ENCODE measurements around the gene RAB9A. TPM values are rescaled to one million over a fixed set of nuclear protein-coding genes. Genes with fewer than 3 reads are reported as not detected.

Gene RAB9A
- total RNA-seq, 1 experiment from 2014 or later, result 26.7 TPM

GRCh38 chrX:13732246-13733067 lies 43.5 kb downstream of the RAB9A start:
- H3K4me1 ChIP-seq (replicated peaks; ENCODE audit: insufficient read depth), result peaks cover 15% of the 10 kb centered on the region; the same call in 1 of the 2 replicates
- no peaks in the 10 kb centered on the region for H4K20me1 ChIP-seq (ENCODE audit: insufficient read depth)
- POLR2A ChIA-PET (ENCODE audit: unreplicated experiment), result no interaction called here
- H3K9me2 ChIP-seq (ENCODE audit: insufficient read depth), result no peaks in the 10 kb centered on the region
- peaks cover 81% of the 10 kb centered on the region for H3K79me2 ChIP-seq (ENCODE audit: low read depth)
- peak overlapping the region; percentile 97 for H3K4me2 ChIP-seq
- H3K9me3 ChIP-seq (ENCODE audit: insufficient read depth, low read depth), result no peaks in the 10 kb centered on the region
- no peaks in the 10 kb centered on the region for H3K27me3 ChIP-seq (ENCODE audit: insufficient read depth, low read depth)
- H3K27ac ChIP-seq, result no peak overlapping the region
- peaks cover 7% of the 10 kb centered on the region; the same call in 1 of the 2 replicates for H3K36me3 ChIP-seq (ENCODE audit: low read depth)
- H3K4me3 ChIP-seq, result no peak overlapping the region; the same call in 1 of the 2 replicates
- intact Hi-C loops (cut with micrococcal nuclease; ENCODE audit: unreplicated experiment), result no loop called here
- peaks cover 11% of the 10 kb centered on the region; the same call in 1 of the 2 replicates for H3F3A ChIP-seq (ENCODE audit: insufficient read depth, low read depth)
- no TSS peak for BruUV-seq (replicated peaks)
- no peak for DNase-seq
- no peak for TF ChIP-seq CTCF (conservative IDR thresholded peaks at IDR 0.05)
- TF ChIP-seq EZH2 (IDR thresholded peaks at IDR 0.05; ENCODE audit: low read depth), result no peak
- H2AFZ ChIP-seq, result no peak overlapping the region
- CTCF ChIA-PET, result no interaction called here

- DNase-seq, result no peak
- Histone ChIP-seq H3K9me3 (ENCODE audit: insufficient read depth, low read depth) (no peaks in the 10 kb centered on the region), H3F3A (ENCODE audit: insufficient read depth, low read depth) (peaks cover 11% of the 10 kb centered on the region; the same call in 1 of the 2 replicates), H3K36me3 (ENCODE audit: low read depth) (peaks cover 7% of the 10 kb centered on the region; the same call in 1 of the 2 replicates), H4K20me1 (ENCODE audit: insufficient read depth) (no peaks in the 10 kb centered on the region), H2AFZ (no peak overlapping the region), H3K9me2 (ENCODE audit: insufficient read depth) (no peaks in the 10 kb centered on the region), H3K4me2 (peak overlapping the region; percentile 97), H3K27me3 (ENCODE audit: insufficient read depth, low read depth) (no peaks in the 10 kb centered on the region), H3K4me1 (replicated peaks; ENCODE audit: insufficient read depth) (peaks cover 15% of the 10 kb centered on the region; the same call in 1 of the 2 replicates), H3K79me2 (ENCODE audit: low read depth) (peaks cover 75% of the 10 kb centered on the region), H3K4me3 (peak overlapping the region; percentile 99), H3K27ac (peak overlapping the region; percentile 96)
- no peak for TF ChIP-seq EZH2 (IDR thresholded peaks at IDR 0.05; ENCODE audit: low read depth)
- no peak for TF ChIP-seq CTCF (conservative IDR thresholded peaks at IDR 0.05)
- intact Hi-C loops (cut with micrococcal nuclease; ENCODE audit: unreplicated experiment), result no loop called here
- no TSS peak for BruUV-seq (replicated peaks)
- ChIA-PET CTCF (no interaction called here), POLR2A (ENCODE audit: unreplicated experiment) (no interaction called here)
Observed at GRCh38 chrX:13733506-13733905, 44.6 kb downstream of the RAB9A start.

GRCh38 chrX:13734278-13735172 lies 45.6 kb downstream of the RAB9A start, which contains the start of the genes OFD1 and TRAPPC2:
TSS of gene OFD1 (plus strand) at chrX:13734748. CDS start at chrX:13735072, 324 bp downstream.
TSS of gene TRAPPC2 (minus strand) at chrX:13734620. CDS start at chrX:13719963, 14,657 bp downstream.
- ChIA-PET CTCF (interaction anchor here (0.7 to 0.8 kb wide), 2 partner anchors 72 to 228 kb away, joined by 3 read pairs; no protein-coding TSS in a partner anchor), POLR2A (ENCODE audit: unreplicated experiment) (interaction anchor here (0.5 to 1.4 kb wide), 11 partner anchors 12 to 1122 kb away, joined by 3 to 18 read pairs (median 6); partner anchors contain the start of gene PRPS2)
- peak; percentile 88 to 95 for DNase-seq
- H3K27ac ChIP-seq, result peak within 1 kb of the TSS; percentile 96
- intact Hi-C loops (cut with micrococcal nuclease; ENCODE audit: unreplicated experiment), result loop anchor here (1.0 to 2.0 kb wide), 3 partner anchors 42 to 76 kb away; no protein-coding TSS in a partner anchor
- H3K36me3 ChIP-seq (ENCODE audit: low read depth), result peaks cover 7% of the 10 kb centered on the region; the same call in 1 of the 2 replicates
- H3F3A ChIP-seq (ENCODE audit: insufficient read depth, low read depth), result peaks cover 11% of the 10 kb centered on the region; the same call in 1 of the 2 replicates
- no peaks in the 10 kb centered on the region for H4K20me1 ChIP-seq (ENCODE audit: insufficient read depth)
- H3K27me3 ChIP-seq (ENCODE audit: insufficient read depth, low read depth), result no peaks in the 10 kb centered on the region
- peaks cover 15% of the 10 kb centered on the region; the same call in 1 of the 2 replicates for H3K4me1 ChIP-seq (replicated peaks; ENCODE audit: insufficient read depth)
- peak within 1 kb of the TSS; percentile 92 for H2AFZ ChIP-seq
- TF ChIP-seq CTCF (conservative IDR thresholded peaks at IDR 0.05) (no peak), EZH2 (IDR thresholded peaks at IDR 0.05; ENCODE audit: low read depth) (no peak)
- BruUV-seq (replicated peaks), result no TSS peak
- H3K4me2 ChIP-seq, result peak within 1 kb of the TSS; percentile 97
- peaks cover 72% of the 10 kb centered on the region for H3K79me2 ChIP-seq (ENCODE audit: low read depth)
- peak within 1 kb of the TSS; percentile 99 for H3K4me3 ChIP-seq
- H3K9me3 ChIP-seq (ENCODE audit: insufficient read depth, low read depth), result no peaks in the 10 kb centered on the region
- H3K9me2 ChIP-seq (ENCODE audit: insufficient read depth), result no peaks in the 10 kb centered on the region

Measured in PC-9 (cell line).